GM19099 (cell line): ENCODE results near the gene TENT4B.

Experiments
- POLR2A ChIP-seq: IDR thresholded peaks from 3 replicates; pipeline ENCODE4 v1.6.1; 2011; ENCODE audit warnings: low read depth; ENCODE audit not compliant: insufficient read length; ENCODE audit errors: extremely low read depth

TENT4B gene

GRCh38 chr16:50169555-50170096, 16.5 kb downstream of the TENT4B start:
- TF ChIP-seq POLR2A = no peak

- no peak for TF ChIP-seq POLR2A
Measured at GRCh38 chr16:50172195-50172922, 19.3 kb downstream of the TENT4B start.

GRCh38 chr16:50173316-50173715, 20.2 kb downstream of the TENT4B start:
- no peak for TF ChIP-seq POLR2A

- TF ChIP-seq POLR2A = no peak
Measured at GRCh38 chr16:50178491-50178941, 25.4 kb downstream of the TENT4B start.

GRCh38 chr16:50182441-50182840, 29.3 kb downstream of the TENT4B start:
- TF ChIP-seq POLR2A = no peak

- no peak for TF ChIP-seq POLR2A
Measured at GRCh38 chr16:50183316-50183715, 30.2 kb downstream of the TENT4B start.

GRCh38 chr16:50185005-50185505, 31.9 kb downstream of the TENT4B start:
- TF ChIP-seq POLR2A = no peak

GRCh38 chr16:50188619-50189136, 35.6 kb downstream of the TENT4B start:
- TF ChIP-seq POLR2A = no peak

- TF ChIP-seq POLR2A = no peak
Measured at GRCh38 chr16:50190292-50190691, 37.2 kb downstream of the TENT4B start.

GRCh38 chr16:50192386-50193050, 39.4 kb downstream of the TENT4B start:
- TF ChIP-seq POLR2A = no peak

GRCh38 chr16:50193594-50193993, 40.5 kb downstream of the TENT4B start:
- TF ChIP-seq POLR2A = no peak

GRCh38 chr16:50195276-50195675, 42.2 kb downstream of the TENT4B start:
- no peak for TF ChIP-seq POLR2A

- no peak for TF ChIP-seq POLR2A
Measured at GRCh38 chr16:50195756-50196155, 42.6 kb downstream of the TENT4B start.

- TF ChIP-seq POLR2A = no peak
Measured at GRCh38 chr16:50197582-50197981, 44.5 kb downstream of the TENT4B start.

GRCh38 chr16:50198802-50199403, 45.8 kb downstream of the TENT4B start:
- TF ChIP-seq POLR2A = no peak
